ENCODE measurements around the gene CCDC85A.
"Not testable (repeated sequence)": the region's sequence is repeated elsewhere in the genome, so short reads cannot be mapped to it uniquely, and the experiment has no call there.

CCDC85A gene

DNA sequence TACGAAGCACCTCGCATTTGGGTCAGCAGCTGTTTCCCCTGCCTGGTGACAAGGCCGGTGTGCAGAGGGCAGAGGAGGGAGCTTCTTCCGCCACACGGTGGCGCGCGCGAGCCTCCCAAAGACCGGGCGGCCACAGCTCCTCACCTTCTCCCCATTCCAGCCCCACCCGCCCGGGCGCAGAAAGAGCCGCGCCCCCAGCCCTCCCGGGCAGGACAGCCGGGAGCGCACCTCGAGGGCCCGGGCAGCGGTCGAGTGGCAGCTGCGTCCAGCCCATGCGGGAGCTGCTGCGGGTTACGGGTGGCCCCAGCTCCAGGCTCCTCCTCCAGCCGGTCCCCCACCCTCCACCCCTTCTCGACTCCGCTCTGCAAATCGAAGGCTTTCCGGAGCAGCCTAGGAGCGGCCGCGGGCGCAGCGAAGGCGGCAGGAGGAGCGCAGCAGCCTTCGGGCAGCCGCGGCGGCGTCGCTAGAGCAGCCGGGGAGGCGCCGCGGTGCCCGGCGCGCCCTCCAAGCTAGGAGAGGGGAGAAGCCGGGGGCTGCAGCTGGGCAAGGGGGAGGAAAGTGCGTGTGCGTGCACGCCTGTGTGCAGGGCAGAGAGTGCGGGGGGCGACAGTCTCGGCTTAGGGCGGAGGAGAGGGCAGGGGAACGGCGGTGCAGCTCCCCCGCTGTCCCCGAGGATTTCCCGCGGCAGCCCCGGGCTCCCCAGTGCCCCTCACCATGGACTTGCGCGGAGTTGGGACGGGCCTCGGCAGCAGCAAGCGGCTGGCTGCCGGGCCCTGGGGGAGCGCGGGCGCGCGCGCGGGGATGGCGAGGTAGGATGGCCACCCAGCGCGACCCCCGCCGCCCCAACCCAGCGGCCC, at the start of gene CCDC85A:
Gene CCDC85A, plus strand, starts transcription at position 348 of the 857 bp plus-strand sequence. CDS start 635 bp downstream, outside the sequence.
- DNase-seq (ENCODE audit: low spot score): peak; percentile 75

DNA sequence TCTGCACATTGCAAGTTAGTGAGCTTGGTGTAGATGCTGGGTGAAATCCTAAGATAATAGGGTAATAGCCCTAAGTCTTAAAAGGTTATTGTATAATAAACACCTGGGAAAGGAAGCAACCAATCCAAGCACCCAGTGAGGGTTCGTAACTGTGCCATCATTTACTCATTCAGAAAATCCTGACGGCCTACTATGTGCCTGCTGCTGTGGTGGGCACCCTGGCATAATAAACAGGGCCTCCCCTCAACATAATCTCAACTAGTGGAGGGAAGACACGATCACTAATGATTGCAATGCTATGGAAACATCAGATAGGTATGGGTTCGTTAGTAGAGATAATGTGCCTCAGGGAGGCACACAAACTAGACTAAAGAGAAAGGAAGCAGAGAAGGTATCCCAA, 48.9 kb upstream of the CCDC85A start:
- DNase-seq (ENCODE audit: low spot score): no peak

DNA sequence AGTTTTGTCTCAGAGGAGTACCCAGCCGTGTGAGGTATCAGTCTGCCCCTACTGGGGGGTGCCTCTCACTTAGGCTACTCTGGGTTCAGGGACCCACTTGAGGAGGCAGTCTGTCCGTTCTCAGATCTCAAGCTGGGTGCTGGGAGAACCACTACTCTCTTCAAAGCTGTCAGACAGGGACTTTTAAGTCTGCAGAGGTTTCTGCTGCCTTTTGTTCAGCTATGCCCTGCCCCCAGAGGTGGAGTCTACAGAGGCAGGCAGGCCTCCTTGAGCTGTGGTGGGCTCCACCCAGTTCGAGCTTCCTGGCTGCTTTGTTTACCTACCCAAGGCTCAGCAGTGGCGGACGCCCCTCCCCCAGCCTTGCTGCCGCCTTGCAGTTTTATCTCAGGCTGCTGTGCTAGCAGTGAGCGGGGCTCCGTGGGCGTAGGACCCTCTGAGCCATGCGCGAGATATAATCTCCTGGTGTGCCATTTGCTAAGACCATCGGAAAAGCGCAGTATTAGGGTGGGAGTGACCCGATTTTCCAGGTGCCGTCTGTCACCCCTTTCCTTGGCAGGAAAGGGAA, 41.2 kb upstream of the CCDC85A start:
- DNase-seq (ENCODE audit: low spot score): not testable (repeated sequence)

DNA sequence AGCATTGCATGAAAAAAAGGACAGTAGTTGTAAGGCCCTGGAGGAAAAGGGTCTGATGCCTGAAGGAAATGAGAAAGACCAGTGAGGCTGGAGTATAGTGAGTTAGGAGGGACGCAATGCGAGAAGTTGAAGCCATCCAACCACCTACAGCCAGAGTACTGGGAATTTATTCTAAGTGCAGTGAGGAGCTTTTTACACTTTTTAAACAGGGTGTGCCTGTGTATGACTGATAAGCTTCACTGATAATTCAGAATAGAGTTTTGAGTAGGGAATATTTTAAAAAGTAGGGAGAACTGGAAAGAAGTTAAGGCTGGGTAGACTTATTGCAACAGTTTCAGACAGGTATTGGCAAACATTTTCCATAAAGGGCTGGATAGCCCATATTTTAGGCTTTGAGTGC, 35.9 kb upstream of the CCDC85A start:
- no peak for DNase-seq (ENCODE audit: low spot score)

DNA sequence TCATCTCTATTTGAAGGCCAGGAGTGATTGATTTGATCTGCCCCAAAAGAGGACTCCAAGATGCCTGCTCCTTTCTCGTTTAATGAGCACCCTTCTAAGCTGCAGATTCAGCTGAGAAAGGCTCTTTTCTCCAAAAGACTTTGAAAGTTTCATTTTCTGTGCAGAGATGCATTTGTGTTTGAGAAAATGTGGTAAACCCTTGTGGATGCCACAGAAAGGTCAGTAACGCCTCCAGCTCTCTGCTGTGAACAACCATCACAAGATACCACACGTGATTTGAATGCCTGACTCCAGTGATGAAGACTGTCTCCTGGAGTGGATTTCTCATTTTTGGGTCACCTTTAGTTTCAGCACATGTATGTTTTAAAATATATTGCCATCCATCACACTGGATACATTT, 35.0 kb upstream of the CCDC85A start:
- DNase-seq (ENCODE audit: low spot score): no peak

DNA sequence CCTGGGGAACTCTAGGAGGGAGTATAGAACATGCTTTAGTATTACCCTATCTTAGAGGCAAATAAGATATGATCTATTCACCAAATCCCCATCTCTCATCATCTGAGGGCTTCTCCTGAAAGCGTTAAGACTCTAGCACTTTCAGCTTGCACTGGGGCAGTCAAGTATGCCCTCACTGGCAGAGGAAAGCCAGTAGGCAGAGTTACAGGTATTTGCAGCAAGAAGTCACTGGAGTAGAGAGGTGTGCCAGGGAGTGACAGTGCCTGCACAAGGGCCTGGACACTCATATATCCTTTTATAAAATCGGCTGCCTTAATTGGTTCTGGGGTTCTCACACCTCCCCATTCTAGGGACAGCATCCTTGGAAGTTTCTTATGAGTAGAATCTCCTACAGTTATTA, 31.9 kb upstream of the CCDC85A start:
- no peak for DNase-seq (ENCODE audit: low spot score)

DNA sequence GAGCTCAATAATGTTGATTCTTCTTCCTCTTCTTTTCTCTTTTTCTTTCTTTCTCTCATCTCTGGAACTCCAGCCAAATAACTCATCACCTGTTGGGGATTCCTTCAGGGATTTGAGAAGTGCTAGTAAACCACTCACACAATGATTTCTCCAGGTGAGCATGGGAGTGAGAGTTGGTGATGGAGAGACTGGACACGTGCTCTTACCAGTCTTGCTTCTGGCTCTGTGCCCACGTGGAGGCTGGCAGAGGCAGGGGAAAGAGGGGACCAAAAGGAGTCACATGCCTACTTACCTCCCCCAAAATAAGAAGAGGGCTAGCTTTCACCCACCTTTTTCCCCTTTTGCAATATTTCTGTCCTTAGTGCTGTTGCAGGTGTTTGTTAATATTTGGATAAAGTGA, 28.6 kb upstream of the CCDC85A start:
- DNase-seq (ENCODE audit: low spot score): no peak

DNA sequence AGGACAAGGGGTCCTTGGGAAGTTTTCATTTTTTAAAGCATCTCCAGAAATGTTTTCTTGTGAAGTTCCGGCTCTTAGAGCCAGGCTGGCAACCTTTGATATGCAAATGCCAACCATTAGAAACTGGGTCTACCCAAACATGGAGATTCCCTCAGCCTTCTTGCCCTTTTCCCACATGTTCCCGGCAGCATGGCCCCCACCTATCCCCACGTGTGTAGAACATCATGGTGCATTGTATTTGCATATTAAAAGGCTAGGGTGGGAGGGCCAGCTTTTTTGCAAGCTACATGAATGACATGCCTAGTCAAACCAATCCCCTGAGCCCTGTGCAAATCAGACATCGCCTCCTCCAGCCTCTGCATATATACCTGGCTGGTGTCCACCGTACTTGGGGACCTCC, 23.9 kb upstream of the CCDC85A start:
- DNase-seq (ENCODE audit: low spot score): not testable (repeated sequence)

DNA sequence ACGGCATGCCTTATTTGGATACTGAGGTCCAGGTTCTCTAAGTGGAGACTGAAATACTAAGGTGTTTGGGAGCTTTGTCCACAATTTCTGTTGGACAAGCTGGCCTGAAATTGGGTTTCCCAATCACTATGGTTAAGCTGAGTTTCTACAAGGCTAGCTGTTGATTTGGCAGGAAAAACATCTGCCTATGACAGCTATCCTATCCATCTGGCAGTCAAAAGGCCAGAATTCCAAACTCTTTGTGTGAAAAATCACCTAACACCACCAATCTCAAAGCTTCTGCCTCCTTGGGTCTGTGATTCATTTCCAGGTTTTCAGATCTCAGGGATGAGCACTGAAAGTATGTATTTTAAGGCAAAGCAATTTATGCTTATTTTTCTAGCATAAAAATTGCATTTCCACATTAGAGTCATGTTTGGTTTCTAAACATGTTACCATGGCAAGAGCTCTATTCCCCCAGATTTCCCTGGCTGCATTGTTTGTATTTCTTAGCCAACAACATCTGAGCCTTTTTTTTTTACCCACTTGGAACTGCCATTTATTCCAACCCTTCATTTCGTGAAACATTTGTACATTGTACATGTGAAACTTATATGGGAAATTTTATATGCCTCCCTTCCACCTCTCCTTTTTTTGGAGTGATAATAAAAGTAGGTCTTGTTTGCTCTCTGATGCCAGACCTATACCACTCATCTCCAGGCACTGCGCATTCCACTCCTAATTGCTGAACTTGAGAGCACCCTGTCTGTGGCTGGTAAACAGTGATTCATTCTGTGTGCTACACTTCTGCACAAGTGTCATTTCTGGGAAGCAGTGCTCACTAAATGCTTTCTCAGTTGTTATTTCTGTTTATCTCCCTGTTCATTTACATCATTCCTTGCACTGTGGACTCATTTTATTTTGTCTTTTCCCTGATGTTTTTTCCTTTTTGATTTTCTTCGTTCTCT, 15.9 kb upstream of the CCDC85A start:
- DNase-seq (ENCODE audit: low spot score): no peak

DNA sequence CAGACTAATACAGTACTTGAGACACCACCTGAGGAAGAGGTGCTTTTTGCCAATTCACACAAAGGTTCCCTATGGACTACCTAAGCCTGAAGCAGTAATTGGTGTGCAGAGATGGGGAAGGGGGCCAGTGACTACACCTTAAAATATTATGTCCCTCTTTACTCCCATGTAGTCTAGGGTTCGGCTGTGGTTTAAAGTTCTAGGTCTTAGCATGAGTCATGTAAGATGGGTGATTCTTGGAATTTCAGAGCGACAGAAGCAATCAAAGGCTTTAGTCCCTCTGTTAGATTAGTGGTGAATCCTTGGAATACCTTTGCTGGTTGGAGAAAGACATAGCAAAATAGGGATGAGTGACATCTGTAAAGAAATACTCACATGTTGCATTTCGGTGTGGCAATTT, 14.3 kb upstream of the CCDC85A start:
- no peak for DNase-seq (ENCODE audit: low spot score)

DNA sequence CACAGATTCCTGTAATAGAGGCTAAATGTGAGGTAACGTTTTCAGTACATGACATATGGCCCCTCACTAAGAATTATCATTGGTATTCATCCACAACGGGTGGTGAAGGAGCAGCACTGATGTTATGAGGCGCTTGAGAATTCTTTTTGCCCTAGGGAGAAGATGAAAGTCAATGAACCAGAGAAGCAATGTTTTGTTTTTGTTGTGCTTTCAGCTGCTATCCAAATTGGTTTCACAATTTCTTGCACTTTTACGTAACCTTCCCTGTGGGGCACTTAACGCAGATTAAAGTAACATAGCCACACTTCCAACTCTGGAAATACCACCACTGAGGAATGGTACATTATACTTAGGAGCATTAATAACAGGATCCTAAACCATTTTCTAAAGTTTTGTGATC, 13.3 kb upstream of the CCDC85A start:
- DNase-seq (ENCODE audit: low spot score): no peak

DNA sequence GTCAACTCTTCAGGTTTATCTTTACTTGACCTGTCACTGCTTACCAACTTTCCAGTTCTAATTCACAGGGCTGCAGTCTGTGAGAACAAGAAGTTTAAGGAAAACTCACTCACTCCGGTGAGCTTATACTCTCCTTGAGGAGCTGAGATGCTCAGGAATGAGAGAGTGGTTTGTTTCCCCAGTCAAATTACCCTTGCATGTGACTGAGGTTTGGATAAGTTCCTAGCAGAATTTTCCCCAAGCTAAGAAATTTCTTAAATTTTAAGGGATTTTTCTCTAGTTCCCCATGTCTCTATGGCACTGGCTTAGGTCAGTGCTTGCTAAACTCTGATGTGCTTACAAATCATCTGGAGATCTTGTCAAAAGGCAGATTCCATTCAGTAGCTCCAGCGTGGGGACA, 12.8 kb upstream of the CCDC85A start:
- no peak for DNase-seq (ENCODE audit: low spot score)

DNA sequence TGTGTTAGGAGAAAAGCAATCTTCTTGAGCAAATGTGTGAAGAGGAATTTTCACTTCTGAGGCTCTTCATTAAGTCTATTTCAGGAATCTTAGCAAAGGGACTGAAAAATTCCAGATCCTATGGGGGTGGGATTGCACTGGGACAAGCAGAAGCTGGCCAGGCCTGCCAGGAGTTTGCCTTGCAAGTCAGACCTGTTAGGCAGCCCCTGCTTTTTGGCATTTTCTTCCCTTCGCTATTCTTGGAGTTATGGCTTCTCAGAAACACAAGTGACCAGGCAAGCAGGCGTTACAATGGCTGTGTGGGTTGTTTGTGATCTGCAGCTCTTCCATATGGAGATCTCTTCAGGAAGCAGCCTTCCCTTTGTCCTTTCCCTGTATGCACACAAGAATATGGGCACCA, 8.0 kb upstream of the CCDC85A start:
- DNase-seq (ENCODE audit: low spot score): no peak

DNA sequence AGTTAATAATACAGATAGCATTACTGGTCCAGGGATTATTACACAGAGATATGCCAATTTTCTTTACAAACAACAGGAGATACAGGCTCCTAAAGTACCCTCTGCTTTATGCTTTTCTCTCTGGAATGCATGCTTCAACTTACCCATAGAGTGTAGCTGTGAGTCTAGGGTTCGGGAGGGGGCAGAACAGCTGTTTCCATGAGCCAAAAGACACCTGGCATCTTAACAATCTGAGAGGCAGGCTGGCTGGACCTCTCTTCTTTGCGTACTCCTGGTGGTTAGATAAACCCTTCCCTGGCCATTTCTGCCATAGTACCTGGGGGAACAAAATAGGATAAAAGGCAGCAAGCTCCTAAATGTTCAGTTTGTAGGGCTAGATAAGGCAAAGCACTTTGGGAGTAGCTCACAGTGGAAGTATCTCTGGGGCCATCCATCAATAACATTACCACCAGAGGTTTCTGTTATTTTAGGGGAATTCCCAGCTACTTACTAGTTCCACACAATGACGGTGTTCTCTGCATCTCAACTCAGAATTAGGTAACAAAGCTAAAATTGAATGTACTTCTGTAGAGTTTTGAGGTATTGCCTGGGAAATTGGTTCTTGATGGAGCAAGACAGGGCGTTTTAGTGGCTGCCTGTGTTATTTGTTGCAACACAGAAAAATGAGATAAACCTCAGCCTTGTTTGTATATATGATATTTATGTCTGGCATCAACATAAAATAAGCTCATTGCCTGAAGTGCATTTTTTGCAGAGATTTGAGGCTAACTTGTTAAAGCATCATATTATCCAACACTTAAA, 6.2 kb upstream of the CCDC85A start:
- peak; percentile 3 for DNase-seq (ENCODE audit: low spot score)

DNA sequence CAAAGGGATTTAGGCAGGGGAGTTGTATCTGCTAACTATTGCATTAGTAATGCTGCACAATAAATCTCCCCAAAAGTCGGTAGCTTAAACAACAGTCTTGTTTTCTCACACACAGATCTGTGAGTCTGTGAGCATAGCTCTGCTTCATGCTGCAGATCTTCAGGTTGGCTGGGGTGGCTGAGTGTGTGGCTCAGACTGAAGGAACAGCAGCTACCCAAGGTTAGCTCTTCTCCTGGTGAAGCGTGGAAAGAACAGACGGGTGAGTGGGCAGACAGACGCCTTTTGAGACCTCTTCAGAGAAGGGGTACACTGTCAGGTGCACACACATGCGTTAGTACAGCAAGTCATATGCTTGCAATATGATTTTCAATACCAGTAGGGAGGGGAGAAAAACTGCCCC, 3.9 kb upstream of the CCDC85A start:
- DNase-seq (ENCODE audit: low spot score): no peak

DNA sequence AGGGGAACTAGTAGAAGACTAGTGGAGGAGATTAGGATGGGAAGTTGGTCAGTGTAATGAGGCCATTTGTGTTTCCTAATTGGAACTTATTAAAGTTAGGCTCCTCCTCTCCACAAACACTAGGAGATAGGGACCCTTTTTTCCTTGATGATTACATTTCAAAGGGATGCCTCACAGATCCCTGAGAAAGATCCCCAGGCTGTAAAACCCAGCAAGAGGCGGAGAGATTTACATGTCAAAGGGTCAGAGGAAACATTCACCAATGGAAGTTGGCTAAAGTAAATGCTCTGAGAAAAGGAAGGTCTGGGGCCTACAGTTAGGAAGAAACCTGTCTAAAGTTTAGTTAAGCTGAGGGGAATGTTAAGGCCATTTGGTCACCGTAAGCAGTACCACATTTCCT, 1.4 kb upstream of the CCDC85A start:
- DNase-seq (ENCODE audit: low spot score): no peak

DNA sequence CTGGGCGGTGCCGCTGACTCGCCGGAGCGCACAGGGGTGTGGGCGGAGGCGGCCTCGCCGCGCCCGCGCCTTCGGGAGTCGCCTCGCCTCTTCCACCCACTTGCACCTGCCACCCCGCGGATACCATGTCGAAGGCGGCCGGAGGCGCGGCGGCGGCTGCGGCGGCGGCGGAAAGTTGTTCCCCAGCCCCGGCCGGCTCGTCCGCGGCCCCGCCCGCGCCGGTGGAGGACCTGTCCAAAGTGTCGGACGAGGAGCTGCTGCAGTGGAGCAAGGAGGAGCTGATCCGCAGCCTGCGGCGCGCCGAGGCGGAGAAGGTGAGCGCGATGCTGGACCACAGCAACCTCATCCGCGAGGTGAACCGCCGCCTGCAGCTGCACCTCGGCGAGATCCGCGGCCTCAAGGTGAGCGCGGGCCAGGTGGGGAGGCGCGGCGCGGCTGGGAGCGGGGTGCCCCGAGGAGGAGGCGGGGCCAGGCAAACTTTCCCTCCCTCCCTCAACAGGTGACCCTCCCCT, 766 bp downstream of the CCDC85A start:
- DNase-seq (ENCODE audit: low spot score): no peak

DNA sequence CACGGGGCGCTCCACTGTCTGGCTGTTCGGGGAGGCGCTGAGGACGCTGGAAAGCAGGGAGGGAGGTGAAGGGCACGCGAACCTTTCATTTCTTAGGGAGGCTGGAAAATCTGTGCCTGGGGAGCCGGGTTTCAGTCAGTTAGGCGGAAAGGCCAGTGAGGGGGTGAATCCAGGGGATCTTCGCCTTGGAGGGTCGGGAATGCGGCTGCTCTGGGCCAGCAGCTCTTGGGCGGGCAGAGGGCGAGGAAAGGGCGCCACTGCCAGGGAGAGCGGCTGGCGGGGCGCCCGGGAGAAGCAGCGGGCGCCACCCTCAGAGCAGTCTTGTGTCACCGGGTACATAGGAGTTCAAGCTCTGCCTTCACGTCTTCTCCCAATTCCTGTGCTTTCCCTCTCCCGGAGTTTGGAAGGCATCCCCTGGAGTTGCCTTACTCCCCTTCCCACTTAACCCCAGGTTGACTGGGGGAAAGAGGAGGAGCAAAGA, 1.4 kb downstream of the CCDC85A start:
- no peak for DNase-seq (ENCODE audit: low spot score)

DNA sequence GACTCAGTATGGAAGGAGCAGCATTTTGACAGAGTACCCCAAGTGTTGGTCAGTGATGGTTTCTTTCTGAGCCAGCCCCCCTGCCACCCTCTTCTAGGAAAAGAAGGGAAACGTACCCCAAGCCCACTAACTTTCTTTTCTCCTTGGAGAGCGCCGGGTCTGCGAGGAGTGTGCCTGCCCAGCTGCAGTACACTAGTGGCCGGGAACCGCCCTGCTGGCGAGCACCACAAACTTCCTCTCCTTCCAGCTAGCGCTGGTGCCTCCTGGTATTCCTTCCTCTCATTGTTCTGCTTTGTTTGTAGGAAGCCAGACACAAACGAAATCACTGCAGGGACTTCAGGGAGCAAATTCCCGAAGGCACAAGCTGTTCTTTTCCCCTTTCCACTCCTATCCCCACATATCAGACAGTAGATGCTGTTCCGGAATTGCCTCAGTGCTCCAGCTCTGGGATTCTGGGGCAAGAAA, 1.8 kb downstream of the CCDC85A start:
- no peak for DNase-seq (ENCODE audit: low spot score)

DNA sequence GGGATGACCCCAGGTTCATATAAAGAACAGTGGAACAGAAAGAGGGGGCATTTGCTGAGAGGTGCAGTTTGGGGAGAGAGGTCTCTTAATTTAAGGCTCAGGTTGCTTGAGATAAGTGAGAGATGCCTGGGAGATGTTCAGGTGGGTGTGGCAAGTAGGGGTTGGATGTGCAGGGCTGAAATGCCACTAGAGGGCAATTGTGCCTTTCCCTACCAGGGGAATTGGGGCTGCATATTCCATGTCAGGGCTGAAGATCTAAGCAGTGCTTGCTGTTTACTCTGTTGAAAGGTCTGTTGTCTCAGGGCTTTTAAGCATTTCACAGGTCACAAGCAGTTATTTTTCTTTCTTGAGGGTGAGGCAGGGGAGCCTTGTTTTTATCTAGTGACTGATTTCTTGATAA, 7.8 kb downstream of the CCDC85A start:
- peak; percentile 3 for DNase-seq (ENCODE audit: low spot score)

DNA sequence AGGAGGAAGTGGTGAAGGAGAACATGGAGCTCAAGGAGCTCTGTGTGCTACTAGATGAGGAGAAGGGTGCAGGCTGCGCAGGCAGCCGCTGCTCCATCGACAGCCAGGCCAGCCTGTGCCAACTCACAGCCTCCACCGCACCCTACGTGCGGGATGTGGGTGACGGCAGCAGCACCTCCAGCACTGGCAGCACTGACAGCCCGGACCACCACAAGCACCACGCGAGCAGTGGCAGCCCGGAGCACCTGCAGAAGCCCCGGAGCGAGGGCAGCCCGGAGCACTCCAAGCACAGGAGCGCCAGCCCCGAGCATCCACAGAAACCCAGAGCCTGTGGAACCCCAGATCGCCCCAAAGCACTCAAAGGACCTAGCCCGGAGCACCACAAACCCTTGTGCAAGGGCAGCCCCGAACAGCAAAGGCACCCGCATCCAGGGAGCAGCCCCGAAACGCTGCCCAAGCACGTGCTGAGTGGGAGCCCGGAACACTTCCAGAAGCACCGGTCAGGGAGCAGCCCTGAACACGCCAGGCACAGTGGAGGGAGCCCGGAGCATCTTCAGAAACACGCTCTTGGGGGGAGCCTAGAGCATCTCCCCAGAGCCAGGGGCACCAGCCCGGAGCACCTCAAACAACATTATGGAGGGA, 9.0 kb downstream of the CCDC85A start:
- DNase-seq (ENCODE audit: low spot score): no peak
